Fibroblast of mammary gland (primary cell): Measurements from ENCODE around the gene LIPH.

Experiments used
- DNase-seq: peaks from one replicate; pipeline ENCODE4 v3.0.0-alpha.2; 2010; ENCODE audit warnings: low read depth
- H3K4me3 ChIP-seq: 2 replicates; pipeline ENCODE4 v1.5.1; 2011; ENCODE audit warnings: low read depth, mild to moderate bottlenecking, low read length, moderate library complexity; ENCODE audit not compliant: control insufficient read depth
- CTCF ChIP-seq: conservative IDR thresholded peaks from 2 replicates; pipeline ENCODE4 v1.5.1; 2011; ENCODE audit warnings: low read depth, low read length, inconsistent platforms; ENCODE audit not compliant: control insufficient read depth, insufficient read depth

Gene LIPH

GRCh38 chr3:185530856-185531255, 21.5 kb downstream of the LIPH start:
- no peak for DNase-seq
- H3K4me3 ChIP-seq, result no peak overlapping the region
- TF ChIP-seq CTCF, result no peak

DNA sequence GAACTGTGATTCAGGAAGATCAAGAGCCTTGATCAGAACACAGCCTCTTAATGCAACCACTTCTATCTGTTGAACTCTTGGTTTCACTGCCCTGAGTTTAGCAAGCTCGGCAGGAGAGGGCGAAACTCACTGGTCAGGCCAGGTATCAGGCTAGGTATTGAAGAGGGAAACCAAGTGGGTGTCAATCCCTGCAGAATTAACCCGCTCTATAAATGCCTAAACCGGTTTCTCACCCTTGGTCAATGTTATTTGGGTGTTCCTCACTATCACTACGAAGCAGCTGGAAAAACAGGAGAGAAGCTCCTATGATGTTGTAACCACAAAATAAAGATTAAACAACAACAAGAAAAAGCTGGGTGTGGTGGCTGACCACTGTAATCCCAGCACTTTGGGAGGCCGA, 23.9 kb downstream of the LIPH start:
- H3K4me3 ChIP-seq, result no peak overlapping the region
- no peak for DNase-seq
- TF ChIP-seq CTCF, result no peak

GRCh38 chr3:185527364-185527763, 25.0 kb downstream of the LIPH start:
- DNase-seq, result no peak
- TF ChIP-seq CTCF, result no peak
- no peak overlapping the region for H3K4me3 ChIP-seq

DNA sequence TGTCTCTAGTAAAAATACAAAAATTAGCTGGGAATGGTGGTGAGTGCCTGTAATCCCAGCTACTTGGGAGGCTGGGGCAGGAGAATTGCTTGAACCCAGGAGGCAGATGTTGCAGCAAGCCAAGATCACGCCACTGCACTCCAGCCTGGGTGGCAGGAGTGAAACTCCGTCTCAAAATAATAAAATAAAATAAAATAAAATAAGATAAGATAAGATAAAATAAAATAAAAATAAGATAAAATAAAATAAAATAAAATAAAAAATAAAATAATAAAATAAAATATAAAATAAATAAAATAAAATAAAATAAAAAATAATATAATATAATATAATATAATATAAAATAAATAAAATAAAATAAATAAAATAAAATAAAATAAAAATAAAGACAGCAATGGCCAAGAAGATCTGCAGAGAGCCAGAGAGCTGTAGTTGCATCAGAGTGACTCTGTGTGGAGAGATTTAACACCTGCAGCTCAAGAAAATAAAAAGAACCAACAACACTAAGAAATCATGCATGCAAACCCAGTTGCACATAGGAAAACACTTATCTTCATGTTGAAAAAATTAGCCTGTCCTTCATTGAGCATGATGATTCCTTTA, 25.9 kb downstream of the LIPH start:
- H3K4me3 ChIP-seq, result no peak overlapping the region
- TF ChIP-seq CTCF, result no peak
- no peak for DNase-seq

- no peak for TF ChIP-seq CTCF
- no peak for DNase-seq
Observed at GRCh38 chr3:185521349-185522138, 30.8 kb downstream of the LIPH start.

GRCh38 chr3:185519021-185519420, 33.4 kb downstream of the LIPH start:
- no peak for DNase-seq

More at GRCh38 chr3:185521349-185522138, 30.8 kb downstream of the LIPH start:
- no peak overlapping the region for H3K4me3 ChIP-seq

More at GRCh38 chr3:185519021-185519420, 33.4 kb downstream of the LIPH start:
- H3K4me3 ChIP-seq, result no peak overlapping the region
- no peak for TF ChIP-seq CTCF
